NT2/D1 (cell line): Measurements from ENCODE around the gene CCDC7.

Experiments
- SUZ12 ChIP-seq: IDR thresholded peaks from 2 replicates; pipeline ENCODE4 v1.6.1; 2011; ENCODE audit not compliant: insufficient read length, insufficient read depth; ENCODE audit errors: extremely low read depth
- YY1 ChIP-seq: IDR thresholded peaks from 2 replicates; pipeline ENCODE4 v1.6.1; 2011; ENCODE audit not compliant: insufficient read length, insufficient read depth
- ZNF274 ChIP-seq: IDR thresholded peaks from 2 replicates; pipeline ENCODE4 v1.6.1; 2011; ENCODE audit warnings: mild to moderate bottlenecking, low read depth, low read length

GRCh38 chr10:32846974-32847373 is 401.0 kb downstream of the CCDC7 start:
- TF ChIP-seq ZNF274, result no peak
- no peak for TF ChIP-seq YY1
- no peak for TF ChIP-seq SUZ12
